Fibroblast of lung (primary cell): ENCODE results near the gene ABCA4. TPM values are rescaled to one million over a fixed set of nuclear protein-coding genes. Genes with fewer than 3 reads are reported as not detected.

ENCODE experiments used
- DNase-seq, 2 donors: peaks; one replicate each; pipeline versions ENCODE4 v3.0.0 to v3.0.0-alpha.2; 2010; ENCODE audit warnings: low read depth in 2 of 2
- H2AFZ ChIP-seq: 2 replicates; pipeline ENCODE4 v1.5.1; 2012; ENCODE audit warnings: low read length, control low read depth, inconsistent platforms
- H3K27ac ChIP-seq: 2 replicates; pipeline ENCODE4 v1.5.1; 2011; ENCODE audit warnings: low read length, control low read depth; ENCODE audit not compliant: insufficient read depth
- H3K27me3 ChIP-seq: 2 replicates; pipeline ENCODE4 v1.5.1; 2011; ENCODE audit warnings: mild to moderate bottlenecking, low read length; ENCODE audit not compliant: control insufficient read depth, insufficient read depth
- H3K36me3 ChIP-seq: 2 replicates; pipeline ENCODE4 v1.5.1; 2011; ENCODE audit warnings: low read length; ENCODE audit not compliant: control insufficient read depth, insufficient read depth
- H3K4me1 ChIP-seq: 2 replicates; pipeline ENCODE4 v1.5.1; 2011; ENCODE audit warnings: low read length; ENCODE audit not compliant: control insufficient read depth, insufficient read depth; ENCODE audit errors: extremely low read depth
- H3K4me2 ChIP-seq: 2 replicates; pipeline ENCODE4 v1.5.1; 2011; ENCODE audit warnings: low read length, control low read depth; ENCODE audit not compliant: insufficient read depth; ENCODE audit errors: extremely low read depth
- H3K4me3 ChIP-seq, 4 experiments: fragments of 200-600 bp in 1 of 4; sonication (generic) in 1 of 4; replicated peaks in 1 of 4; 2 replicates each; pipeline ENCODE4 v1.5.1; 2011 to 2016; ENCODE audit warnings: low read length in 4 of 4, low read depth in 3 of 4, mild to moderate bottlenecking in 3 of 4, control low read depth in 2 of 4, inconsistent platforms in 1 of 4, mixed read lengths in 1 of 4; ENCODE audit not compliant: insufficient read depth in 1 of 4; ENCODE audit errors: control extremely low read depth in 1 of 4
- H3K79me2 ChIP-seq: 2 replicates; pipeline ENCODE4 v1.5.1; 2012; ENCODE audit warnings: mild to moderate bottlenecking, low read length, inconsistent platforms; ENCODE audit not compliant: control insufficient read depth, insufficient read depth
- H3K9ac ChIP-seq: 2 replicates; pipeline ENCODE4 v1.5.1; 2011; ENCODE audit warnings: mild to moderate bottlenecking, low read length, control low read depth; ENCODE audit not compliant: insufficient read depth
- H3K9me3 ChIP-seq: 2 replicates; pipeline ENCODE4 v1.5.1; 2012; ENCODE audit warnings: low read depth, low read length; ENCODE audit not compliant: control insufficient read depth, insufficient read depth
- H4K20me1 ChIP-seq: 2 replicates; pipeline ENCODE4 v1.5.1; 2011; ENCODE audit warnings: low read length; ENCODE audit not compliant: control insufficient read depth, insufficient read depth; ENCODE audit errors: extremely low read depth
- EZH2 ChIP-seq: IDR thresholded peaks from 2 replicates; pipeline ENCODE4 v1.5.1; 2012; ENCODE audit warnings: low read length, control low read depth, mild to moderate bottlenecking; ENCODE audit errors: missing control alignments
- polyA plus RNA-seq, 2 donors: library from polyadenylated mRNA; depleted of rRNA in 1 of 2; stranded (reverse) in 1 of 2; unstranded in 1 of 2; fragments of >200 nt; gene quantifications; 2 replicates each; pipeline ENCODE4 v1.2.1, GENCODE V29; 2011 to 2012; ENCODE audit warnings: missing spikeins in 1 of 2
- total RNA-seq: library from RNA; depleted of rRNA; stranded (reverse); fragments of >200 nt; gene quantifications from 2 replicates; pipeline ENCODE4 v1.2.1, GENCODE V29; 2014
- TF ChIP-seq, protein P1 (sequence below), 2 donors: IDR thresholded peaks in 1 of 2; conservative IDR thresholded peaks in 1 of 2; 1 replicate in 1 of 2; 2 replicates in 1 of 2; pipeline ENCODE4 v1.5.1; 2011 to 2012; ENCODE audit warnings: low read length in 2 of 2, control low read depth in 1 of 2, inconsistent platforms in 1 of 2, low read depth in 1 of 2, mild to moderate bottlenecking in 1 of 2

Gene ABCA4
- total and polyA plus RNA-seq, 2 donors (not counting 1 experiment from before 2014, with no cell fraction given), result 0.07 to 0.33 TPM

GRCh38 chr1:94090761-94091160, 30.2 kb downstream of the ABCA4 start:
- peaks cover 23% of the 10 kb centered on the region for H3K4me1 ChIP-seq
- no peak overlapping the region for H2AFZ ChIP-seq
- TF ChIP-seq, protein P1, sequence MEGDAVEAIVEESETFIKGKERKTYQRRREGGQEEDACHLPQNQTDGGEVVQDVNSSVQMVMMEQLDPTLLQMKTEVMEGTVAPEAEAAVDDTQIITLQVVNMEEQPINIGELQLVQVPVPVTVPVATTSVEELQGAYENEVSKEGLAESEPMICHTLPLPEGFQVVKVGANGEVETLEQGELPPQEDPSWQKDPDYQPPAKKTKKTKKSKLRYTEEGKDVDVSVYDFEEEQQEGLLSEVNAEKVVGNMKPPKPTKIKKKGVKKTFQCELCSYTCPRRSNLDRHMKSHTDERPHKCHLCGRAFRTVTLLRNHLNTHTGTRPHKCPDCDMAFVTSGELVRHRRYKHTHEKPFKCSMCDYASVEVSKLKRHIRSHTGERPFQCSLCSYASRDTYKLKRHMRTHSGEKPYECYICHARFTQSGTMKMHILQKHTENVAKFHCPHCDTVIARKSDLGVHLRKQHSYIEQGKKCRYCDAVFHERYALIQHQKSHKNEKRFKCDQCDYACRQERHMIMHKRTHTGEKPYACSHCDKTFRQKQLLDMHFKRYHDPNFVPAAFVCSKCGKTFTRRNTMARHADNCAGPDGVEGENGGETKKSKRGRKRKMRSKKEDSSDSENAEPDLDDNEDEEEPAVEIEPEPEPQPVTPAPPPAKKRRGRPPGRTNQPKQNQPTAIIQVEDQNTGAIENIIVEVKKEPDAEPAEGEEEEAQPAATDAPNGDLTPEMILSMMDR (conservative IDR thresholded peaks at IDR 0.05 in 1 of 2, IDR thresholded peaks at IDR 0.05 in 1 of 2; ENCODE audit: low read depth in 1 of 2, low read length in 2 of 2), result no peak
- TF ChIP-seq EZH2, result no peak
- no peak overlapping the region for H3K27ac ChIP-seq
- no peaks in the 10 kb centered on the region for H3K9me3 ChIP-seq
- no peaks in the 10 kb centered on the region for H4K20me1 ChIP-seq
- H3K79me2 ChIP-seq, result no peaks in the 10 kb centered on the region
- no peaks in the 10 kb centered on the region for H3K27me3 ChIP-seq
- no peak overlapping the region for H3K4me3 ChIP-seq
- no peak overlapping the region for H3K9ac ChIP-seq
- no peak for DNase-seq
- H3K36me3 ChIP-seq, result no peaks in the 10 kb centered on the region
- H3K4me2 ChIP-seq, result no peak overlapping the region

DNA sequence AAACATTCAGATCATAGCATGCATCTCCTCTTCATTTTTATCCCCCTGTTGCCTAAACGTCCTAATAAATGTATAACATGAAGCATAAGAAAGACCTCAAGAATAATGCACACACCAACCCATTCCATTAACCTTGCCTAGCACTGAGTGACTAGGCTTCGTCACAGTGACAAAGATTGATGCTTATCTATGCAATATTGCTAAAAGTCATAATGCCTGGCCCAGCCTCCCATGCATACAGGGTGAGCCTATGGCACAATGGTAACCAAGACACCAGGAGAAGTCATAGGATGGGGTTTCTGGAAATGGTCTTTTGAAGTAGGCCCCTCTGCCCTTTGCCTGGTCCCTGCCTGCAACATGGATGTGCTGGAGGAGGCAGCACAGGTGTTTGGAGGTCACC, 33.8 kb downstream of the ABCA4 start:
- Histone ChIP-seq H3K36me3 (no peaks in the 10 kb centered on the region), H2AFZ (no peak overlapping the region), H3K4me3 (no peak overlapping the region), H3K79me2 (no peaks in the 10 kb centered on the region), H3K4me2 (no peak overlapping the region), H4K20me1 (no peaks in the 10 kb centered on the region), H3K9ac (no peak overlapping the region), H3K9me3 (no peaks in the 10 kb centered on the region), H3K27ac (no peak overlapping the region), H3K27me3 (peaks cover 2% of the 10 kb centered on the region), H3K4me1 (peaks cover 8% of the 10 kb centered on the region)
- no peak for TF ChIP-seq EZH2
- TF ChIP-seq, protein P1 (conservative IDR thresholded peaks at IDR 0.05 in 1 of 2, IDR thresholded peaks at IDR 0.05 in 1 of 2; ENCODE audit: low read depth in 1 of 2, low read length in 2 of 2), result no peak
- no peak for DNase-seq

DNA sequence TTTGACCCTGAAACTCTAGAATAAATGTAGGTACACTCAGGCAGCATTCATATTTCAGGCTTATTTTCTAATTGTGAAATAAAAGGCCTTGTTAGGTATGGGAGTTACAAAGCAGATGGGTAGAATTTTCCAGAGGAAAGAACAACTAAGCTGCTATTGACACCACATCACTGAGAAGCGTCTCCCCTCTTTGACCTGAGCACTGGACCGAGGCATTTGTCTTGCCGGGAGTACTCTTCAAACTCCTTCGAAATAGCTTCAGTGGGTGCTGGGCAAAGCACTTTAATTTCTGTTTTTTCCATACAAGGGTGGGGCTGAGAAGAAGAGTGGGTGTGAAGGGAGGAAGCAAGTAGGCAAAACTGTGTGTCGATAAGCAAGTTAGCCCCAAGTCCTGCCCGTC, 36.4 kb downstream of the ABCA4 start:
- no peak overlapping the region for H3K4me2 ChIP-seq
- no peaks in the 10 kb centered on the region for H4K20me1 ChIP-seq
- DNase-seq, result no peak
- no peaks in the 10 kb centered on the region for H3K79me2 ChIP-seq
- H3K9ac ChIP-seq, result no peak overlapping the region
- no peak overlapping the region for H3K27ac ChIP-seq
- H3K4me1 ChIP-seq, result peaks cover 2% of the 10 kb centered on the region
- peaks cover 2% of the 10 kb centered on the region for H3K27me3 ChIP-seq
- TF ChIP-seq, protein P1 (conservative IDR thresholded peaks at IDR 0.05 in 1 of 2, IDR thresholded peaks at IDR 0.05 in 1 of 2; ENCODE audit: low read depth in 1 of 2, low read length in 2 of 2), result no peak
- no peak for TF ChIP-seq EZH2
- no peaks in the 10 kb centered on the region for H3K9me3 ChIP-seq
- H3K36me3 ChIP-seq, result no peaks in the 10 kb centered on the region
- no peak overlapping the region for H3K4me3 ChIP-seq
- H2AFZ ChIP-seq, result no peak overlapping the region
